A172 (cell line): ENCODE data around the gene ARHGAP22. TPM values are rescaled to one million over a fixed set of nuclear protein-coding genes. Genes with fewer than 3 reads are reported as not detected.

Experiments used
- DNase-seq: peaks from one replicate; pipeline ENCODE4 v3.0.0-alpha.2; 2015; ENCODE audit warnings: low spot score
- total RNA-seq: library from RNA; depleted of rRNA; stranded (reverse); fragments of >200 nt; shearing (Covaris generic); gene quantifications from 2 replicates; pipeline ENCODE4 v1.2.3, GENCODE V29; 2014

The ARHGAP22 gene
- total RNA-seq, 1 experiment from 2014 or later = 8.2 TPM

DNA sequence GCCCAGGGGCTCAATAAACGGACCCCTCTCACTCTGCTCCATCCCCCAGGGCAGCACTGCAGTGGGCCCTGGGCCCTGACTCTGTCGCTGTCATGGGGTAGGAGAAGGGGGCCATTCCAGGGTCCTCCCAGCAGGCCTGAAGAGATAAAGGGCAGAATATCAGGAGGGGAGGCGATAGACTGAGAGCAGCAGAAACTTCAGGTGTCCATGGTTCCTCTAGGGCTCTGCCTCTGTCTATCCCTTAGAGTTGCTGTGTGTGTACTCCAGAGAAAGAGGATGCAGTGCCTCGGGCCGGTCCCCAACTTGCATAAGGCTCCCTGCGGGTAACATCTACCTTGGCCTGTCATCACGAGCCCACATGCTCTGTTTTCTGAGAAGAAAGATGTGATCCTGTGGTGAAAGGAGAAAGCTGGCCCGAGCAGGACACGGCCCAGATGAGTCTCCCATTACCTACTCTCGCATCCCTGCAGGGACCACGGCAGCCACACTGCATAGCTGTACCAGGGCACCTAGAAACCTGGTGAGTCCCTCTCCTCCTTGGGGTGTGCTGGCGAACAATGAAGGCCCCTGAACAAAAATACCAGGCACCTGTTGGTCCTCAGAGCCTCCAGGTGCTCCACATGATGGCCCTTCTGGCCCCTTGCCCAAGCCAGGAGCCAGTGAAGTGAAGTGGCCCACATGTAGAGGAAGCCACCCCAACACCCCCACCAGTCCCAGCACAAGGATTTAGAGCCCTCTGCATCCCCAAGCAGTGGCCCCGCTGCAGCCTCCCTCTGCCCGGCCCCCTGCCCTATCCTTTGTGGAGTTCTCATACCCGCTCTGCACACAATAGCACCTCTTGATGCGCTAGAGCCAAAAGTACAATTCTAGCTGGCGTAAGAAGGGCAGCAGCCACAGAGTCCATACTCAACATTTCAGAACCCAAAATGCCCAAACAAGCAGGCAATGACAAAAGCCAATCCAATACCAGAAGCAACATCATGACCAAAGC is 106.8 kb downstream of the ARHGAP22 start:
- DNase-seq = no peak

DNA sequence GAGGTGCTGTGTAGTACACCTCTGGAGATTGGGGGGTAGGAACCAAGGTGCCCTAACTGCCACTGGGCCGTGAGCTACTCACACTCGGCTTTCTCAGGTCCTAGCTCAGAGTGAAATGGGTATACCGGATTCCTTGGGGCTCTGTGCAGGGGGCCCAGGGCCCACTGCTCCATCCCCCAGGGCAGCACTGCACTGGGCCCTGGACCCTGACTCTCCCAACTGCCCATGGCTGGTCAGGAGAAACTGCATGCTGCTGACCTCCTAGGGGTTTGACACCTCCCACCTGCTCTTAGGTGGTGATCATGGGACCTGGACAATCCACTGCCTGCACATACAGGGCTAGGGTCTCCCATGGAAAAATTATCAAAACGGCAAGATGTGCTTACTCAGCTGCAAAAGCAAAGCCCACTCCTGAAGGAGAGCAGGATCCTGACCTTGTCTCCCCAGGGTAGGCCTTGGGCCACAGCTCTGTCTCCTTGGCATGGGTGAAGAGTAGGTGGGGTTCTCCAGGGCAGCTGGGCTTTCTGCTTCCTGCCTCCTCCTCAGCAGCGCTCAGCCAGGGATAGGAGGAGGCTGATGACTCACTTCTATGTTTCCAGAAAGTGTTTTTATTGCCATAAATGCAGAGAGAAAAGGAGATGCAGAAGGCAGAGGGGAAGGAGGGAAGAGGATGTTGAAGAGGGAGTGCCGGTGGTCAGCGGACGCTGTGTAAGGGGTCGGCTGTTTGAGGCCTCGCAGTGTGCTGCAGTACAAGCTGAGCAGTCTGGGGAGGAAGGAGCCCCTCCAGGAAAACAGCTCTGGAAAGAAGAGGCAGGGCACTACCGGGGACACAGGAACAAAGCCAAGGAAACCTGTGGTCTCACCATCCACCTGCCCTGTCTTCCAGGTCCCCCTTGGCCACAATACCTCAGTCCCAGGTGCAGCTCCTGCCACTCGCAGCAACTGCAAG is 107.8 kb downstream of the ARHGAP22 start:
- peak; percentile 71 for DNase-seq

DNA sequence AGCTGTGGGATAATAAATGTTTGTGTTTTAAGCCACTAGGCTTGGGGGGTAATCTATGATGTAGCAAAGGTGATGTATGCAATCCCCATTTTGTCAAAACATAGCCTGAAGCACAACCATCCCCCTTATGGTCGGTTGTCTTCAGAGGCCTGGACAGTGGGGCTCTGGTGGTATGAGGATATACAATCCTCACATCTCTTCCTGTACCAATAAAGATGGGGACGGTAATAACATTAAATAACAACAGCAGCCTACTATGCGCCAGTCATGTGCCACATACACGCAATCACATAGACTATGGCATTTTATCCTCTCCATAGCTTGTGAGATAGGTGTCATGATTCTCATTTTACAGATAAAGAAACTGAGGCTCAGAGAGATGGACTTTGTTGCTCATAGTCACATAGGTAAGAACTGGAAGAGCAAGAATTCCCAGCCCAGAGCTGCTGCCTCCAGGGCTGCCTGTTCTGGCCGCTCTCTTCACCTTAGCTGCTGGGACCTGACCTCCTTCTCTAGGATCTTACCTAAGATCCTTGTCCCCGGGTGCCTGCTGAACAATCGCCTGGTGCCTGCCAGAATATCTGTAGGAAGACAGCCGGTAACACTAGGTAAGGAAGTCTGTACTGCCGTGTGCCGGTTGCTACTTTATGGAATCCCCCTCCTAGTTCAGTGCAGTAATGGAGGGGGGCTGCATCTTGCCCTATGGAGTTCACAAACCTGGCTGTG is 108.6 kb downstream of the ARHGAP22 start:
- no peak for DNase-seq

DNA sequence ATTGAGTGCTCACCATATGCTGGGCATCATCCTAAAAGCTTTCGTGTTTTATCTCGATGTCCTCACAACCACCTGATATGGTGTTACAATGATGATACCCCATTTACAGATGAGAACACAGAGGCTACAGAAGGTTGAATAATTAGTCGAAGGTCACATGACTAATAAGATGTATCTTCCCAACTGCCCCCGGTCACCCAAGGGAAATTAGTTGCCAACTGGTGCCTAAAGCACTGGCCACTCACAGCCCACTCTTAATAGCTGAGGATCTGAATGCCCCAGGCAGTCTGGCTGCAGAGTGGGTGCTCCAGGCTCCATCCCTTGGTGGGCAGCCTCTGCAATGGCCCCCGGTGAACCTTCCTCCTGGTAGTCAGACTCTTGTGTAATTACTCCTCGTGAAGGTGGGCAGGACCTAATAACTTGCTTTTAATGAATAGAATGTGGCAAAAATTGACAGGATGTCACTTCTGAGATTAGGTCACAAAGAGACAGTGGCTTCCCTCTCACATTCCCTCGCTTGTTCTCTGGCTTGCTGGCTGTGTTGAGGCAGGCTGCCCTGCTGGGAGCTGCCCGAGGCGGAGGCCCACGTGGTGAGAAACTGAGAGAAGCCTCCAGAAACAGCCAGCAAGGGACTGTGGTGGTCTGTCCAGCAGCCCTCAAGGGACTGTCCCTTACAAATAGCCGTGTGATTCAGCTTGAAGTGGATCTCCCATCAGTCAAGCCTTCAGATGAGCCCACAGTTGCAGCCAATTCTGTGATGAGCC is 109.4 kb downstream of the ARHGAP22 start:
- peak; percentile 26 for DNase-seq

DNA sequence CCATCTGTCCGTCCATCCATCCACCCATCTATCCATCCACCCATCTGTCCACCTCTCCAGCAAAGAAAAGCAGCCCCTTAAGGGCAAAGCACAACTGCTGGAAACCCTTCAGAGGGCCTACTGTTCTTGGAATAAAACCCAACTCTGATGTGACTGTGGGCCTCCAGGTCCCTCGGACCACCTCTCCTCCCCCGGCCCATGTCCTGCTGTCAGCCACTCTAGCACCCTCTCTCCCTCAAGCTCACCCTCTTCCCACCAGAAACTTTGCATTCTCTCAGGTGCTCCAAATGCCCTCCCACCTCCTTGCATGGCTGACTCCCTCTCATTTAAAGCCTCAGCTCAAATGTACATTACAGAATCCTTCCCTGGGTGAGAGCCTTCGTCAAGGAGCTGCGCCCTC is 110.3 kb downstream of the ARHGAP22 start:
- DNase-seq = no peak

DNA sequence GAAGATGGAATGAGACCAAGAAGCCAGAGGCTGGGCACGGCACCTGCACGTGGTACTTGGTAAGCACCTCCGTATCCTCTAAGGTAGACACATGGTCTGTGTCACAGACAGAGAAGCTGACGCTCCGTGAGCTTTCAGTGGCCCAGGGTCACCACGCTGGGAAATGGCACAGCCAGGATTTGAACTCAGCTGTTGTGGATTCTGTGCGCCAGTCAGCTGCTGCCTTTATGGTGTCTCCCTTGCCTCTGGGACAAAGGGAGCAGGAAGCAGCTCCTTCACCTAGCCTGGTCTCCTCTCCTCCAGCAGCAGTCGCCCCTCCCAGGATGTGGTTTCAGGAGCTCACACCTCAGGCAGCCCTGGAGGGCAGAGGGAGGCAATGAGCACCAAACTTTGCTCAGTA is 110.8 kb downstream of the ARHGAP22 start:
- peak; percentile 43 for DNase-seq

DNA sequence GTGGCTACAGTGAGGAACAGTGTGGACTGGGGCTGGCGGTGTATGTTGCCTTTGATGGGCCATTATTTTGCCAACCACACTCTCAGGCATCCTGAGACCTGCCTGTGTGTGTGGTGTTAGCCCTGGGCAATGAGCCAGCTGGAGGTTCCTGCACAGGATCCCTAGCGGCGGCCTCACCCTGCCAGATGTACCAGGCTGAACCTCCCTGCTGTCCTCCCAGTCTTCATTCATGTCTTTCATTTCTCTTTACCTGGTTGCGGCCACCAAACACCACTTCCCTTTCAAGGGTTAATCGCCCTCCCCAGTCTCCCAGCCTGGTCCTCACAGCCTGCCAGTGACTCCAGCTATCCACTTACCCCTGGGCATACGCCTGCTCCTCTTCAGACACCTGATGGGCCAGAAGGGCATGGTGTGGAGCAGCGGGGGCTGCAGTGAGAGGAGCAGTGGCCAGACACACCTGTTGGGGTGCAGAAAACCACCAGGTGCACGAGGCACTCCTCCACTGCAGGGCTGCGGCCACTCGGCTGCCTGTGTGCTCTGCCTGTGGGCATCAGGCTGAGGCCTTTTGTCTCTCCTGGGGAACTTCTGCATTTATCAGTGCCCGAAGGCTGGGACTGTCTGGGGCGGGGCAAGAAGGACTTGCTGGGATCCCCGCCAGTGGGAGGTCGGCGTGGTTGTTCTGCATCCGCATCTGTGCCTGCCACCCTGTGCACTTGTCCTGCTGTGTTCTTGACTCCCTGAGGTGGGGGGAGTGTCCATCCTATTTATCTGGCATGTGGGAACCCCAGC is 111.6 kb downstream of the ARHGAP22 start:
- DNase-seq = no peak

DNA sequence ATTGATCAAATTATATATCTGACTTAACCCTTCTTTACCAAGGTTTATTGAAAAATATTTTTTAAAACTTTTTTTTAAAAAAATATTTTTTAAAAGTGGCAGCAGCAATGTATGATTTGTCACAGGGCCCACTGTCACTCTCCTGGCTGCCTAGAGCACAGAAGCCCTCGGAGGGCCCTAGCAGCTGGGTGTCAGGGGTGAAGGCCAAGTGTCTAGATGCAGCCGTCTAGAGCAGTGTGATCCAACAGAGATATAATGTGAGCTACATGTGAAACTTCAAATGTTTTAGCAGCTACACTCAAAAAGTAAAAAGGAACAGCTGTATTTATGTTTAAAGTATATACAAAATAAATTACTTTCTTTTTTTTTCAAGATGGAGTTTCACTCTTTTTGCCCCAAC is 112.7 kb downstream of the ARHGAP22 start:
- no peak for DNase-seq

DNA sequence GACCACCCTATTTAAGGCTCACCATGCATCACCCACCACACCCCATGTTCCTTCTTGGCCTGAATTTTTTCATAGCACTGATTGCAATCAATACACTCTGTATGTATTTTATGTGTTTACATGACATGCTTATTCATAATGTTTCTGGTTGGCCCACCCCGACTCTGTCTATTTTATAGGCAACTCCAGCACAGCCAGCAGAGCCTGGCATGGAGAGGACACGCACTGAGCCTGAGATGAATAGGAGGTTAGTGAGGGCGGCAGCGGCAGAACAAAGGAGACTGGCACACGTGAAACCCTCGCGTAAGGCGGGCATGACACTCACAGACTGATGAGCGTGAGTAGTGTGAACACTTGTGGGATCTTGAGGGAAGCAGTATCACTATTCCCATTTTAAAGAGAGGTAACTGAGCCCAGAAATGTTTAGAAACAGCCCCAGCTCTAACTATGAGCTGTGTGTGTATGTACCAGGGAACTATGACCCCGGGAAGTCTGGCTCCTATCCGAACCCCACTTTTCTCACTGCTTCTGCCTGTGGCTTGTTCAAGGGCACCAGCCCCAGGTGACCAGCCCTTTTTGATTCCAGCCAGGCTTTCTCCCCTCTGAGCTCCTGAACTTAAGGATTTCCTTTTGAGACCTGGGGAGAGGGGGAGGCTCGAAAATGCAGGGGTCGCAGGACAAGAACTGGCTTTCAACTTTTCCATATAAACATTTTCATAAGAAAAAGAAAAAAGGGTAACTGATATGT is 113.3 kb downstream of the ARHGAP22 start:
- no peak for DNase-seq

DNA sequence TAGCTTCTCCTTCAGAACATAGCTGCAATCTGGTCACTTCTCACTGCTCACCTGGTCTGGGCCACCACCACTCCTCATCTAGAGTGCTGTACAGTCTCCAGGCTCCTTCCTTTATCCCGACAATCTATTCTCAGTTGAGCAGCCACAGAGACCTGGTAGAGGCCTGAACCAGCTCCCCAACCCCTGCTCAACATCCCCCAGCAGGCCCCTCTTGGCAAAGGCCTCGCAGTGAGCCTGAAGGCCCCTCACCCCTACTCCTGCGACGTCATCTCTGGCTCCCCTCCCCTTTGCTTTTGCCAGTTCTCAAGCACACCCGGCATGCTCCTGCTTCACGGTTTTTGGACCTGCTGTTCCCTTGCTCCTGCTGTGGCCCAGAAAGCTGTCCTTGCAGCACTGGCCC is 113.9 kb downstream of the ARHGAP22 start:
- DNase-seq = no peak

DNA sequence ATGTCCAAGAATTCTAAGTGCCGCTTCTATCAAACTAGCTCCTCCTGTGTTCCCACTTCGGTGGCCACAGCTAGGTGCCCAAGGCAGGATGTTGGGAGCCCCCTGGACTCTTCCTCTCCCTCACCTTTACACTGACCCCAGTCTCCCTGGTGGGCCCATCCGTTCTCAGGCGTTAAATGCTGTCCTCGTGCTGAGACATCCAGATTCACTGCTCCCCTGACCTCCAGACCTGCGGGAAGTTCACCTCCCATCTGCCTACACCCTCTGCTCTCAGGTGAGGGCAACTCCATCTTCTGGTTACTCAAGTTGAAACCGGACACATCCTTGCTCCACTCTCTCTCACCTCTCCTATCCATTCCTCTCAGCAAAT is 114.3 kb downstream of the ARHGAP22 start:
- no peak for DNase-seq

DNA sequence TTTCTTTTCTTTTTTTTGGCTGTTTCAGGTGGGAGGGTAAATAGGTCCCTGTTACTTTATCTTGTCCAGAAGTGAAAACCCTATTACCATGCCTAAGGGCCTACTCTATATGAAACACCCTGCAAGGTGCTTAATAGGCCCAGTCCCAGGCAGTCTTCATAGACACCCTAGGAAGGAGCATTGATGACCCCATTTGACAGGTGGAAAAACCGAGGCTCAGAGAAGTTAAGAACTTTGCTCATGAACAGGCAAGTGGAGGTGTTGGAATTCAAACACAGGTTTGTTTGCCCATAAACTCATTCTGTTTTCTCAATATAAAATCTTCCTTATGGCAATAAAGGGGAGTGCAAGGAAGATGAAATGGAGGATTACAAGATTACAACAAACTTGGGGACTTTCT is 115.8 kb downstream of the ARHGAP22 start:
- no peak for DNase-seq

DNA sequence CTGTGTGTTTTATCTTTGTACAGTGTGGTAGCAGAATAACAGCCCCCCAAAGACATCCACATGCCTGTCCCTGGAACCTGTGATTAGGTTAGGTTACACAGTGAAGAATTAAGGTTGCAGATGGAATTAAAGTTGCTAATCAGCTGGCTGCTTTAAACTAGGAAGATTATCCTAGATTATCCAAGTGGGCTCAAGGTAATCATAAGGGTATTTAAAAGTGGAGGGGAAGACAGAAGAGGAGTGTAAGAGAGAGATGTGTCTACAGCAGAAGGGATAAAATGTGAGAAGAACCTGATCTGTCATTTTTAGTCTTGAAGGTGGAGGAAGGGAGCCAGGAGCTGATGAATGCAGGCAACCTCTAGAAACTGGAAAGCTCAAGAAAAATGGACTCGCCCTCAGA is 117.6 kb downstream of the ARHGAP22 start:
- no peak for DNase-seq

DNA sequence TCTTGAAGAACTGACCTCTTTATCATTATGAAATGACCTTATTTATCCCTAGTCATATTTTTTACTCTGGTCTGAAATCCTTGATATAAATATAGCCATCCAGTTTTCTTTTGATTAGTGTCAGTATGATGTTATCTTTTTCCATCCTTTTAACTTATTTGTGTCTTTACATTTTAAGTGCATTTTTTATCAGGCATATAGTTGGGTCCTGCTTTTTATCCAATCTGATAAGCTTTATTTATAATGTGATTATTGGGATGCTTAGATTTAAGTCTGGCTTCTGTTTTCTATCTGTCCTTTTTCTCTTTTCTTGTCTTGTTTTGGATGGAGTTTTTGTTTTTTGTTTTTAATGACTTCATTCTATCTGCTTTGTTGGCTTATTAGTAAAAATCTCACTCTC is 119.2 kb downstream of the ARHGAP22 start:
- no peak for DNase-seq

DNA sequence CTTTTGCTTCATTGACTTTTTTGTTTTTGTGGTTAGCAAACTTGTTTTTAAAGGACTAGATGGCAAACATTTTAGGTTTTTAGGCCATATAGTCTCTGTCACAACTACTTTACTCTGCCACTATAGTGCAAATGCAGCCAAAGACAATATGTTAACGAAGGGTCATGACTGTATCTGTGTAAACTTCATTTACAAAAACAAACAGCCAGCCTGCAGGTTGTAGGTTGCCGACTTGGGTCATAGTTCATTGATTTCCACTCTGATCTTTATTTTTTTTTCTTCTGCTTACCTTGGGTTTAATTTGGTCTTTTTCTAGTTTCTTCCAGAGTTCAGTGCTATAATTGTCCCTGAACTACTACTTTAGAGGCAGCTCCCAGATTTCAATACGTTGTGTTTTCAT is 120.0 kb downstream of the ARHGAP22 start:
- no peak for DNase-seq

DNA sequence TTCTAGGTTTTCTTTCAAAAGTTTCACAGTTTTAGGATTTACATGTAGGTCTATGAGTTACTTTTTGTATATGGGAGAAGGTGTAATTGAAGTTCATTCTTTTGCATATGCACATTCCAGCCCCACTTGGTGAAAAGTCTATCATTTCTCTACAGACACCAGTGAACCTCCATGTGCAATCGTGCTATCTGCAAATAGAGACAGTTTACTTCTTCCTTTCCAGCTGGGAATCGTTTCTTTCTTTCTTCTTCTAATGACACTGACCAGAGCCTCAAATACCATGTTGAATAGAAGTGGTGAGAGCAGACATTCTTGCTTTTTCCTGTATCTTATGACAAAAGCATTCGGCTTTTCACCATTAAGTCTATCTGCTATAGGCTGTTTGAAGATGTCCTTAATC is 122.7 kb downstream of the ARHGAP22 start:
- DNase-seq = no peak

DNA sequence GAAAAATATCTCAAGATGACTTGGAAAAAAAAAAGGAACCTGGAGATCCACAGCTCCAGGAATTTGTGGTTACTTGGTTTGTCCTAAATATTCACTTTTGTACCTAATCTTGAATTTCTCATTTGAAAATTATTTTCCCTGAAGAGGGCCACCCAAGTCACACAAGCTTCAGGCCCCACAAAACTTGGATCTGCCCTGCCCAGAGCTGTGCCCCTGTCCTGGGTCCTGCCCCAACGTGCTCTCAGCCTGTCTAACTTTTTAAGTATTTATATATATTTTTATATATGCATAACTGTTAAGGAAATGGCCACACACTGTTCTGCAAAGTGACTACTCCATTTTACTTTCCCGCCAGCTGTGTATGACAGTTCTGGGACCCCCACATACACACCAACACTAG is 123.5 kb downstream of the ARHGAP22 start:
- no peak for DNase-seq

DNA sequence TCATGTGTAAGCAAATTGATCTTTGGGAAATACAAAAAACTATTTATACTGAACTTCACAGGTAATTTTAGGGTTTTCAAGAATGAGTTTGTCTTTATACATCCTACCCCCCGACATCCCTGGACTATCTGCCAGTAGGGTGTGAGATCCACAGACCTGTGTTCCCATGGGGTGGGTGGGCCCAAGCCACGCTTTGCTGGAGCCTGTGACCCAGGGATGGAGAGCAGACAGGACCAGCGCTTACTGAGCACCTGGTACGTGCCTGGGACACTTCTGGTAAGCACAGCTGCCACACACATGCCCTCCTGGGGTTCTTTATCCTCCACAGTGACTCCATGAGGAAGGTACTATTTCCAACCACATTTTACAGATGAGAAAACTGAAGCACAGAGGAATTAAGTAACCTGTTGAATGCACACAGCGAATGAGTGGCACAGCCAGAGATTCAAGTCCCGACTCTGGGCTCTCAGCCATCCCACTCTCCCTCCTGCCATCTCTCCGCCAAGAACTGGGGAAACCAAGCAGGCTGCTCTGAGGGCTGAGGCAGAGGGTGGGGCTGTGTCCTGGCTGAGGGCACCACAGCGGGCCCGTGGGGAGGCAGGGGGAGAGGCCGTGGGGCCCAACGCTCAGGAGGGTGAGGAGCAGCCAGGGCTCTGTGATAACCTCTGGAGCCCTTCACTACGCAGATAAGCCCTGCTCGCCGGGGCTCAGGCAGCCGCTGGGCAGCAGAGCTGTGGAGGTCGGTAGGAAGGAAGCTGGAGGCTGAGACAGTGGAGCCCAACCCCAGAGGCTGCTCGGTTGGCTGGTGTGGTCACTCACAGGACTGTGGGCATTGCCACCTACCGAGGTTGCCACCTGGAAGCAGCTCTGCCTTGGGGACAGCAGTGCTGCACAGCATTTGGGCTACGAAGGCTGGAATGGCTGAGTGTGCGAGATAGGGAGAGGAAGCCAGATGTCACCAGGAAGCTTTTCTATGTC is 124.2 kb downstream of the ARHGAP22 start:
- no peak for DNase-seq
